Measurements from ENCODE around the gene C2CD4D. TPM values are rescaled to one million over a fixed set of nuclear protein-coding genes. Genes with fewer than 3 reads are reported as not detected.

Gene C2CD4D
- total RNA-seq, 1 experiment from 2014 or later, result not detected

DNA sequence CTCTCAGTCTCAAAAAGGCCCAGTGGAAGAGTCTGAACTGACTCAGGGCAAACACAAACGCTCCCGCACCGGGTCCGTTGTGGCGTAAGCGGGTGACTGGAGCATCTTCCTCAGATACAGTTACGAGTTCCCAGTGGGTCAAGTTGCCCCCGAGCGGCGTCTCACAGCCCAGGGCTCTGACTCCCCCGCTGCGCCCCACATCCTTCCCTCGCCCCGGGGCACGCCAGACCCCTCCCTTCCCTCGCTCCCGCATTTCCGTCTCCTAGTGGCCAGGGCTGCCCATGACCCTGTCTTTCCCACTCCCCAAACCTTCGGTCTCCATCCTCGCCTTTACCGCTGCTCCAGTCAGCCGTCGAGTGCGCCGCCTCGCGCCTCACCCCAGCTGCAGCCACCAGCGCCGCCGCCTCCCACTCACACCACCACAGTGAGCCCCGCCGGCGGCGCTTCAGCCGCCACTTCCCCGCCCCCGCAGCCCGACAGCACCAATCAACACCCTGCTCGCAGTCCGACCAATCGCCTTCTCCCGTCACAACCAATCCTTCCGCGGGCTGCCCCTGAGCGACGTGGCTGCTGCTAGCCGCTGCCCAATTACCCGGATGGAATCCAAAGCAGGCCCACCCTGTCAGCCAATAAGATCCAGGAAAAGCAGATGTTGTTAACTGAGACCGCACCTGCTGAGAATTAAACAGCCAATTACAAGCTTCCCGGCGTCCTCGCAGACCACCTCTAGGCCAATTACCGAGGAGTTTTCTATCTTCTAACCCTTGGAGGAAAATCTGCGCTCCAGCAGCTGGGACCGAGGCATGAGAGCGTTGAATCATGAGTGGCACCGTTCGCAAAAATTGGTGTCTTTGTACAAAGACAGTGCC lies 49.3 kb downstream of the C2CD4D start, which contains the start of gene TDRKH:
Gene TDRKH, minus strand, starts transcription at position 430 of the 869 bp plus-strand sequence. CDS start 7,478 bp downstream, outside the sequence.
- DNase-seq (ENCODE audit: low read depth), result peak; percentile 100

Other genes starting within 250 kb of the C2CD4D start
- gene SNX27, start 227.8 kb downstream of the C2CD4D start, total RNA-seq (2014; rRNA removed; shearing (Covaris generic)), result 22.4 and 29.1 TPM in 2 replicates
- not detected in 2 replicates for gene CELF3, start 123.0 kb downstream of the C2CD4D start, total RNA-seq (2014; rRNA removed; shearing (Covaris generic))
- not detected in 2 replicates for gene RIIAD1, start 118.3 kb downstream of the C2CD4D start, total RNA-seq (2014; rRNA removed; shearing (Covaris generic))
- 103 and 173 TPM in 2 replicates for gene MRPL9, start 76.3 kb downstream of the C2CD4D start, total RNA-seq (2014; rRNA removed; shearing (Covaris generic))
- gene TDRKH, start 49.3 kb downstream of the C2CD4D start, total RNA-seq (2014; rRNA removed; shearing (Covaris generic)), result 10.8 and 11.0 TPM in 2 replicates
- gene LINGO4, start 34.4 kb downstream of the C2CD4D start, total RNA-seq (2014; rRNA removed; shearing (Covaris generic)), result not detected in 2 replicates
- 0.44 TPM in 1 of 2 replicates, not detected in the other for gene RORC, start 8.0 kb downstream of the C2CD4D start, total RNA-seq (2014; rRNA removed; shearing (Covaris generic))
- gene THEM5, start 13.9 kb upstream of the C2CD4D start, total RNA-seq (2014; rRNA removed; shearing (Covaris generic)), result not detected in 2 replicates
- gene THEM4, start 69.7 kb upstream of the C2CD4D start, total RNA-seq (2014; rRNA removed; shearing (Covaris generic)), result 8.2 and 11.7 TPM in 2 replicates
- 120 and 154 TPM in 2 replicates for gene S100A10, start 154.0 kb upstream of the C2CD4D start, total RNA-seq (2014; rRNA removed; shearing (Covaris generic))
- 784 and 824 TPM in 2 replicates for gene S100A11, start 197.2 kb upstream of the C2CD4D start, total RNA-seq (2014; rRNA removed; shearing (Covaris generic))
- not detected in 2 replicates for gene TCHHL1, start 249.2 kb upstream of the C2CD4D start, total RNA-seq (2014; rRNA removed; shearing (Covaris generic))

Data from M059J (cell line).